ENCODE measurements around the gene HOXA9. TPM values are rescaled to one million over a fixed set of nuclear protein-coding genes. Genes with fewer than 3 reads are reported as not detected.

The HOXA9 gene
- polyA plus RNA-seq (2013, experiment 1 of 2) = not detected
- not detected for polyA plus RNA-seq (2013, experiment 2 of 2)

GRCh38 chr7:27165089-27165995 lies at the start of gene HOXA9:
Gene HOXA9, minus strand, starts transcription at chr7:27165537. Its CDS starts 80 bp downstream, at chr7:27165457.
- H3K23ac ChIP-seq (ENCODE audit: low read depth, low read length, poor library complexity) = peak within 1 kb of the TSS; percentile 89
- H3K79me1 ChIP-seq (ENCODE audit: low read depth, low read length) = peaks cover 2% of the 10 kb centered on the region
- no peak within 1 kb of the TSS for H4K8ac ChIP-seq (ENCODE audit: low read depth, low read length)
- no peak within 1 kb of the TSS for H3K9ac ChIP-seq (ENCODE audit: low read depth, low read length, poor library complexity)
- no peak within 1 kb of the TSS for H3K27ac ChIP-seq (replicated peaks; ENCODE audit: low read length)
- H3K18ac ChIP-seq (ENCODE audit: low read length) = no peak within 1 kb of the TSS
- no peaks in the 10 kb centered on the region for H3K36me3 ChIP-seq (replicated peaks in 1 of 2; ENCODE audit: control insufficient read depth in 2 of 2, insufficient read depth in 2 of 2, low read length in 2 of 2)
- WGBS, 2 donors (ENCODE audit: extremely low coverage in 2 of 2, insufficient read length in 2 of 2, insufficient replicate concordance in 1 of 2) = no CpG with 5 or more reads among the region's 82 CpGs
- H4K91ac ChIP-seq (ENCODE audit: low read depth, low read length, poor library complexity) = no peak within 1 kb of the TSS
- no peak within 1 kb of the TSS for H3K4ac ChIP-seq (ENCODE audit: low read length)
- no peak within 1 kb of the TSS for H2AK5ac ChIP-seq (ENCODE audit: low read depth, low read length)
- DNase-seq (ENCODE audit: low spot score) = no peak
- H2BK5ac ChIP-seq (ENCODE audit: low read length) = no peak within 1 kb of the TSS
- peak within 1 kb of the TSS in 1 of 2 donors; percentile 33 for H3K4me3 ChIP-seq (ENCODE audit: low read length in 2 of 2)
- H3K4me2 ChIP-seq (ENCODE audit: insufficient read depth, low read length, poor library complexity, severe bottlenecking) = peak within 1 kb of the TSS; percentile 32
- peaks cover 0 to 27% of the 10 kb centered on the region in 2 donors for H3K9me3 ChIP-seq (replicated peaks in 1 of 2; ENCODE audit: control insufficient read depth in 2 of 2, insufficient read depth in 1 of 2, low read depth in 1 of 2, low read length in 2 of 2)
- H2BK15ac ChIP-seq (ENCODE audit: low read length) = no peak within 1 kb of the TSS
- no peaks in the 10 kb centered on the region for H3K4me1 ChIP-seq (ENCODE audit: control insufficient read depth in 2 of 2, insufficient read depth in 1 of 2, low read depth in 1 of 2, low read length in 2 of 2)
- H2AFZ ChIP-seq (ENCODE audit: low read length) = peak within 1 kb of the TSS; percentile 73
- peak within 1 kb of the TSS; percentile 61 for H2BK120ac ChIP-seq (ENCODE audit: low read depth, low read length)
- H3K27me3 ChIP-seq (ENCODE audit: control insufficient read depth in 3 of 3, insufficient read depth in 3 of 3, low read depth in 1 of 3, low read length in 3 of 3) = peaks cover 76 to 97% (median 94%) of the 10 kb centered on the region in 3 experiments
- H2BK12ac ChIP-seq (ENCODE audit: low read length) = no peak within 1 kb of the TSS
- H3K14ac ChIP-seq (ENCODE audit: low read length) = no peak within 1 kb of the TSS

GRCh38 chr7:27214239-27214950 lies 49.1 kb upstream of the HOXA9 start:
- H3K27ac ChIP-seq (replicated peaks; ENCODE audit: low read length) = no peak overlapping the region
- H4K8ac ChIP-seq (ENCODE audit: low read depth, low read length) = no peak overlapping the region
- no peaks in the 10 kb centered on the region for H3K4me1 ChIP-seq (ENCODE audit: control insufficient read depth in 2 of 2, insufficient read depth in 1 of 2, low read depth in 1 of 2, low read length in 2 of 2)
- peaks cover 39 to 92% (median 86%) of the 10 kb centered on the region in 3 experiments for H3K27me3 ChIP-seq (ENCODE audit: control insufficient read depth in 3 of 3, insufficient read depth in 3 of 3, low read depth in 1 of 3, low read length in 3 of 3)
- no peak overlapping the region for H2BK120ac ChIP-seq (ENCODE audit: low read depth, low read length)
- no peak overlapping the region for H3K9ac ChIP-seq (ENCODE audit: low read depth, low read length, poor library complexity)
- no peak overlapping the region for H2BK5ac ChIP-seq (ENCODE audit: low read length)
- H2BK12ac ChIP-seq (ENCODE audit: low read length) = no peak overlapping the region
- H3K4me2 ChIP-seq (ENCODE audit: insufficient read depth, low read length, poor library complexity, severe bottlenecking) = no peak overlapping the region
- no peak overlapping the region for H3K23ac ChIP-seq (ENCODE audit: low read depth, low read length, poor library complexity)
- no peaks in the 10 kb centered on the region for H3K9me3 ChIP-seq (replicated peaks in 1 of 2; ENCODE audit: control insufficient read depth in 2 of 2, insufficient read depth in 1 of 2, low read depth in 1 of 2, low read length in 2 of 2)
- no peaks in the 10 kb centered on the region for H3K36me3 ChIP-seq (replicated peaks in 1 of 2; ENCODE audit: control insufficient read depth in 2 of 2, insufficient read depth in 2 of 2, low read length in 2 of 2)
- WGBS, 2 donors (ENCODE audit: extremely low coverage in 2 of 2, insufficient read length in 2 of 2, insufficient replicate concordance in 1 of 2) = no CpG with 5 or more reads among the region's 8 CpGs
- no peak overlapping the region for H2AK5ac ChIP-seq (ENCODE audit: low read depth, low read length)
- H3K4me3 ChIP-seq (ENCODE audit: low read length in 2 of 2) = no peak overlapping the region
- H4K91ac ChIP-seq (ENCODE audit: low read depth, low read length, poor library complexity) = no peak overlapping the region
- peak overlapping the region; percentile 49 for H2AFZ ChIP-seq (ENCODE audit: low read length)
- H3K4ac ChIP-seq (ENCODE audit: low read length) = no peak overlapping the region
- no peak overlapping the region for H3K14ac ChIP-seq (ENCODE audit: low read length)
- H2BK15ac ChIP-seq (ENCODE audit: low read length) = no peak overlapping the region
- no peaks in the 10 kb centered on the region for H3K79me1 ChIP-seq (ENCODE audit: low read depth, low read length)
- no peak for DNase-seq (ENCODE audit: low spot score)
- no peak overlapping the region for H3K18ac ChIP-seq (ENCODE audit: low read length)

- Histone ChIP-seq H2BK120ac (ENCODE audit: low read depth, low read length) (no peak overlapping the region), H2BK12ac (ENCODE audit: low read length) (no peak overlapping the region), H3K4ac (ENCODE audit: low read length) (no peak overlapping the region), H2BK5ac (ENCODE audit: low read length) (no peak overlapping the region), H3K27me3 (ENCODE audit: control insufficient read depth in 3 of 3, insufficient read depth in 3 of 3, low read depth in 1 of 3, low read length in 3 of 3) (peaks cover 39 to 94% (median 89%) of the 10 kb centered on the region in 3 experiments), H3K27ac (replicated peaks; ENCODE audit: low read length) (no peak overlapping the region), H3K4me3 (ENCODE audit: low read length in 2 of 2) (no peak overlapping the region), H3K4me2 (ENCODE audit: insufficient read depth, low read length, poor library complexity, severe bottlenecking) (no peak overlapping the region), H3K4me1 (ENCODE audit: control insufficient read depth in 2 of 2, insufficient read depth in 1 of 2, low read depth in 1 of 2, low read length in 2 of 2) (no peaks in the 10 kb centered on the region), H3K79me1 (ENCODE audit: low read depth, low read length) (no peaks in the 10 kb centered on the region), H2AFZ (ENCODE audit: low read length) (peak overlapping the region; percentile 49), H3K23ac (ENCODE audit: low read depth, low read length, poor library complexity) (peak overlapping the region; percentile 26), H2AK5ac (ENCODE audit: low read depth, low read length) (peak overlapping the region; percentile 22), H4K8ac (ENCODE audit: low read depth, low read length) (no peak overlapping the region), H4K91ac (ENCODE audit: low read depth, low read length, poor library complexity) (no peak overlapping the region), H3K36me3 (replicated peaks in 1 of 2; ENCODE audit: control insufficient read depth in 2 of 2, insufficient read depth in 2 of 2, low read length in 2 of 2) (no peaks in the 10 kb centered on the region), H3K14ac (ENCODE audit: low read length) (no peak overlapping the region), H3K9me3 (replicated peaks in 1 of 2; ENCODE audit: control insufficient read depth in 2 of 2, insufficient read depth in 1 of 2, low read depth in 1 of 2, low read length in 2 of 2) (no peaks in the 10 kb centered on the region), H3K18ac (ENCODE audit: low read length) (no peak overlapping the region), H3K9ac (ENCODE audit: low read depth, low read length, poor library complexity) (no peak overlapping the region), H2BK15ac (ENCODE audit: low read length) (no peak overlapping the region)
- no peak for DNase-seq (ENCODE audit: low spot score)
- WGBS, 2 donors (ENCODE audit: extremely low coverage in 2 of 2, insufficient read length in 2 of 2, insufficient replicate concordance in 1 of 2) = no CpG with 5 or more reads among the region's 50 CpGs
Measured at GRCh38 chr7:27213433-27214238, 48.3 kb upstream of the HOXA9 start.
